H9 (cell line): ENCODE results near the gene SMC5. TPM values are rescaled to one million over a fixed set of nuclear protein-coding genes. Genes with fewer than 3 reads are reported as not detected.

ENCODE experiments used
- DNase-seq: peaks from one replicate; pipeline ENCODE4 v3.0.0-alpha.2; 2017
- H2AFZ ChIP-seq: one replicate; pipeline ENCODE4 v1.6.1; 2013; ENCODE audit warnings: mild to moderate bottlenecking, low read length, control low read depth, moderate library complexity
- H2AK5ac ChIP-seq: 2 replicates; pipeline ENCODE4 v1.6.1; 2013; ENCODE audit warnings: low read length, control low read depth, mixed read lengths; ENCODE audit not compliant: insufficient read length
- H2BK120ac ChIP-seq: one replicate; pipeline ENCODE4 v1.6.1; 2013; ENCODE audit warnings: low read depth, mild to moderate bottlenecking, low read length, control low read depth, inconsistent platforms; ENCODE audit not compliant: poor library complexity, severe bottlenecking
- H2BK12ac ChIP-seq: 2 replicates; pipeline ENCODE4 v1.6.1; 2013; ENCODE audit warnings: low read length, control low read depth, mixed read lengths, low read depth; ENCODE audit not compliant: insufficient read length
- H2BK15ac ChIP-seq: 2 replicates; pipeline ENCODE4 v1.6.1; 2013; ENCODE audit warnings: low read depth, low read length, control low read depth
- H2BK20ac ChIP-seq: one replicate; pipeline ENCODE4 v1.6.1; 2013; ENCODE audit warnings: low read depth, mild to moderate bottlenecking, low read length, control low read depth, inconsistent platforms; ENCODE audit not compliant: poor library complexity, severe bottlenecking
- H2BK5ac ChIP-seq: 2 replicates; pipeline ENCODE4 v1.6.1; 2013; ENCODE audit warnings: low read length, control low read depth, mixed read lengths; ENCODE audit not compliant: insufficient read length
- H3K14ac ChIP-seq: 2 replicates; pipeline ENCODE4 v1.6.1; 2013; ENCODE audit warnings: low read length, control low read depth; ENCODE audit not compliant: insufficient read depth
- H3K18ac ChIP-seq: 2 replicates; pipeline ENCODE4 v1.6.1; 2013; ENCODE audit warnings: low read depth, mild to moderate bottlenecking, mixed read lengths, low read length, control low read depth; ENCODE audit not compliant: insufficient read length
- H3K23ac ChIP-seq: 2 replicates; pipeline ENCODE4 v1.6.1; 2013; ENCODE audit warnings: low read length, control low read depth, mixed read lengths, low read depth; ENCODE audit not compliant: insufficient read length
- H3K23me2 ChIP-seq: 2 replicates; pipeline ENCODE4 v1.6.1; 2013; ENCODE audit warnings: low read depth, mild to moderate bottlenecking, mixed read lengths, low read length, control low read depth; ENCODE audit not compliant: insufficient read length, poor library complexity, severe bottlenecking
- H3K27ac ChIP-seq: 2 replicates; pipeline ENCODE4 v1.5.1; 2013; ENCODE audit warnings: low read length, control low read depth, mixed read lengths, low read depth; ENCODE audit not compliant: insufficient read length
- H3K27me3 ChIP-seq: 2 replicates; pipeline ENCODE4 v1.6.1; 2013; ENCODE audit warnings: low read length, control low read depth, inconsistent platforms; ENCODE audit not compliant: insufficient read depth
- H3K4ac ChIP-seq: 2 replicates; pipeline ENCODE4 v1.6.1; 2013; ENCODE audit warnings: low read depth, mild to moderate bottlenecking, control low read depth, inconsistent platforms, low read length, moderate library complexity
- H3K4me1 ChIP-seq: 2 replicates; pipeline ENCODE4 v1.6.1; 2013; ENCODE audit warnings: low read length, control low read depth, inconsistent platforms; ENCODE audit not compliant: insufficient read depth
- H3K4me2 ChIP-seq: 2 replicates; pipeline ENCODE4 v1.6.1; 2013; ENCODE audit warnings: low read length, control low read depth, mixed read lengths; ENCODE audit not compliant: insufficient read length, insufficient read depth
- H3K56ac ChIP-seq: 2 replicates; pipeline ENCODE4 v1.6.1; 2013; ENCODE audit warnings: low read depth, mild to moderate bottlenecking, mixed read lengths, low read length, control low read depth; ENCODE audit not compliant: insufficient read length
- H3K79me1 ChIP-seq: 2 replicates; pipeline ENCODE4 v1.6.1; 2013; ENCODE audit warnings: low read depth, mild to moderate bottlenecking, moderate library complexity, low read length, control low read depth, inconsistent platforms; ENCODE audit not compliant: insufficient read depth, poor library complexity, severe bottlenecking
- H3K79me2 ChIP-seq: 2 replicates; pipeline ENCODE4 v1.6.1; 2013; ENCODE audit warnings: low read length, control low read depth, inconsistent platforms; ENCODE audit not compliant: insufficient read depth
- H3K9ac ChIP-seq: 2 replicates; pipeline ENCODE4 v1.6.1; 2013; ENCODE audit warnings: low read length, control low read depth, mixed read lengths; ENCODE audit not compliant: insufficient read length; ENCODE audit errors: extremely low read depth
- H3K9me3 ChIP-seq: one replicate; pipeline ENCODE4 v1.6.1; 2013; ENCODE audit warnings: low read depth, low read length, inconsistent platforms; ENCODE audit not compliant: control insufficient read depth
- H3T11ph ChIP-seq: one replicate; pipeline ENCODE4 v1.6.1; 2013; ENCODE audit warnings: mild to moderate bottlenecking, low read length, control low read depth, inconsistent platforms
- H4K20me1 ChIP-seq: one replicate; pipeline ENCODE4 v1.6.1; 2013; ENCODE audit not compliant: control insufficient read depth, insufficient read length, insufficient read depth
- H4K5ac ChIP-seq: 2 replicates; pipeline ENCODE4 v1.6.1; 2013; ENCODE audit warnings: low read depth, mild to moderate bottlenecking, mixed read lengths, low read length, control low read depth; ENCODE audit not compliant: insufficient read length
- H4K8ac ChIP-seq: replicated peaks from 2 replicates; pipeline ENCODE4 v1.6.1; 2013; ENCODE audit warnings: low read length, control low read depth, mixed read lengths, low read depth; ENCODE audit not compliant: insufficient read length
- H4K91ac ChIP-seq: 2 replicates; pipeline ENCODE4 v1.6.1; 2013; ENCODE audit warnings: low read depth, mild to moderate bottlenecking, moderate library complexity, mixed read lengths, low read length, control low read depth; ENCODE audit not compliant: insufficient read length
- H3K27ac Mint-ChIP-seq, 3 experiments: 2 replicates in 2 of 3; 3 replicates in 1 of 3; pipeline ENCODE4 v1.8.0; 2020 to 2021; ENCODE audit warnings: mixed read lengths in 3 of 3, mild to moderate bottlenecking in 1 of 3, moderate library complexity in 1 of 3
- H3K27me3 Mint-ChIP-seq: 2 replicates; pipeline ENCODE4 v1.8.0; 2021; ENCODE audit warnings: low read depth, mild to moderate bottlenecking, moderate library complexity, mixed read lengths
- H3K36me3 Mint-ChIP-seq, 3 experiments: 2 replicates in 2 of 3; 3 replicates in 1 of 3; pipeline ENCODE4 v1.8.0; 2020 to 2021; ENCODE audit warnings: low read depth in 3 of 3, mixed read lengths in 3 of 3; ENCODE audit not compliant: insufficient read depth in 1 of 3
- H3K4me1 Mint-ChIP-seq, 2 experiments: 2 replicates each; pipeline ENCODE4 v1.8.0; 2020; ENCODE audit warnings: mixed read lengths in 2 of 2
- H3K4me3 Mint-ChIP-seq, 2 experiments: 2 replicates in 1 of 2; 3 replicates in 1 of 2; pipeline ENCODE4 v1.8.0; 2020 to 2021; ENCODE audit warnings: mild to moderate bottlenecking in 2 of 2, mixed read lengths in 2 of 2, moderate library complexity in 1 of 2
- H3K9me3 Mint-ChIP-seq, 2 experiments: 2 replicates in 1 of 2; 3 replicates in 1 of 2; pipeline ENCODE4 v1.8.0; 2020; ENCODE audit warnings: mild to moderate bottlenecking in 2 of 2, mixed read lengths in 2 of 2, moderate library complexity in 1 of 2
- CTCF ChIP-seq: fragments of 200-600 bp; sonication (generic); conservative IDR thresholded peaks from 3 replicates; pipeline ENCODE4 v1.8.0; 2021; ENCODE audit warnings: antibody characterized with exemption, mild to moderate bottlenecking
- WGBS: extraction: QIAGEN DNeasy Blood & Tissue Kit; methylation state at CpG from one replicate; pipeline ENCODE4 v1.1.7; 2013; ENCODE audit warnings: missing lambda C conversion rate, low lambda C conversion rate, mixed read lengths; ENCODE audit not compliant: insufficient read length; ENCODE audit errors: extremely low coverage; 5-methylcytosine and 5-hydroxymethylcytosine counted together
- total RNA-seq: library from RNA; stranded (reverse); gene quantifications from 2 replicates; pipeline ENCODE4 v1.2.1, GENCODE V29; 2021

Gene SMC5
- total RNA-seq, 1 experiment from 2014 or later: 29.6 TPM

- Histone ChIP-seq H3K23ac (no peak overlapping the region), H3K9me3 (no peaks in the 10 kb centered on the region), H2AK5ac (no peak overlapping the region), H3K79me2 (no peaks in the 10 kb centered on the region), H2BK20ac (no peak overlapping the region), H2AFZ (no peak overlapping the region), H3K18ac (no peak overlapping the region), H4K8ac (no peak overlapping the region), H3K56ac (no peak overlapping the region), H3K4ac (no peak overlapping the region), H3K79me1 (no peaks in the 10 kb centered on the region), H4K5ac (no peak overlapping the region), H3K23me2 (no peaks in the 10 kb centered on the region), H3K27ac (no peak overlapping the region), H3K27me3 (no peaks in the 10 kb centered on the region), H2BK120ac (no peak overlapping the region), H2BK5ac (no peak overlapping the region), H2BK12ac (no peak overlapping the region), H4K20me1 (no peaks in the 10 kb centered on the region), H3K9ac (no peak overlapping the region), H3K4me2 (no peak overlapping the region), H4K91ac (no peak overlapping the region), H3K14ac (no peak overlapping the region), H2BK15ac (no peak overlapping the region), H3K4me1 (no peaks in the 10 kb centered on the region), H3T11ph (no peak overlapping the region)
- H3K27me3 Mint-ChIP-seq: no peaks in the 10 kb centered on the region
- H3K36me3 Mint-ChIP-seq: peaks cover 3 to 16% (median 9%) of the 10 kb centered on the region in 3 experiments; a peak in 4 of 7 replicates
- no CpG with 5 or more reads among the region's 2 CpGs for WGBS
- DNase-seq: no peak
- no peak for TF ChIP-seq CTCF
- H3K4me1 Mint-ChIP-seq: peaks cover 0 to 4% of the 10 kb centered on the region in 2 experiments; a peak in 1 of 4 replicates
- no peak overlapping the region for H3K27ac Mint-ChIP-seq
- no peak overlapping the region for H3K4me3 Mint-ChIP-seq
- H3K9me3 Mint-ChIP-seq: peaks cover 6 to 7% of the 10 kb centered on the region in 2 experiments
Measured at GRCh38 chr9:70228611-70229010, 30.2 kb upstream of the SMC5 start.
